Activated CD4-positive, CD25-positive, alpha-beta regulatory T cell (primary cell): ENCODE measurements around the gene CUBN.

Source experiments
- DNase-seq, 4 experiments: peaks; one replicate each; lab custom pipeline; 2025; lab: John Stamatoyannopoulos, UW

Gene CUBN

GRCh38 chr10:17129741-17130140, at the start of gene CUBN:
Gene CUBN (minus strand): TSS chr10:17129811. CDS start chr10:17129765, 46 bp downstream.
- no peak for DNase-seq

GRCh38 chr10:17179002-17179401, 49.4 kb upstream of the CUBN start:
- no peak for DNase-seq

GRCh38 chr10:17178006-17178405, 48.4 kb upstream of the CUBN start:
- no peak for DNase-seq

GRCh38 chr10:17177014-17177413, 47.4 kb upstream of the CUBN start:
- no peak for DNase-seq

- no peak for DNase-seq
These were observed 46.5 kb upstream of the CUBN start for GRCh38 chr10:17176091-17176490.

- no peak for DNase-seq
These were observed 45.9 kb upstream of the CUBN start for GRCh38 chr10:17175551-17175950.

- DNase-seq: no peak
These were observed 45.0 kb upstream of the CUBN start for GRCh38 chr10:17174626-17175025.

- DNase-seq: no peak
These were observed 41.6 kb upstream of the CUBN start for GRCh38 chr10:17171141-17171641.

- no peak for DNase-seq
These were observed 40.2 kb upstream of the CUBN start for GRCh38 chr10:17169803-17170202.

GRCh38 chr10:17166699-17167098, 37.1 kb upstream of the CUBN start:
- DNase-seq: no peak

GRCh38 chr10:17162828-17163227, 33.2 kb upstream of the CUBN start:
- DNase-seq: no peak

GRCh38 chr10:17161775-17162174, 32.2 kb upstream of the CUBN start:
- DNase-seq: no peak

- no peak for DNase-seq
These were observed 27.4 kb upstream of the CUBN start for GRCh38 chr10:17157024-17157423.

- no peak for DNase-seq
These were observed 26.2 kb upstream of the CUBN start for GRCh38 chr10:17155826-17156225.

- no peak for DNase-seq
These were observed 24.5 kb upstream of the CUBN start for GRCh38 chr10:17154116-17154515.

GRCh38 chr10:17153321-17153720, 23.7 kb upstream of the CUBN start:
- no peak for DNase-seq

GRCh38 chr10:17151716-17152115, 22.1 kb upstream of the CUBN start:
- no peak for DNase-seq

- no peak for DNase-seq
These were observed 18.4 kb upstream of the CUBN start for GRCh38 chr10:17147884-17148489.

GRCh38 chr10:17146892-17147291, 17.3 kb upstream of the CUBN start:
- DNase-seq: no peak

GRCh38 chr10:17145239-17145638, 15.6 kb upstream of the CUBN start:
- no peak for DNase-seq

GRCh38 chr10:17144757-17145156, 15.1 kb upstream of the CUBN start:
- DNase-seq: no peak

GRCh38 chr10:17144032-17144431, 14.4 kb upstream of the CUBN start:
- DNase-seq: no peak

GRCh38 chr10:17143055-17143690, 13.6 kb upstream of the CUBN start:
- no peak for DNase-seq
